HG03378 (cell line): ENCODE results near the gene WFIKKN1.

ENCODE experiments used
- ATAC-seq: cut with Tn5 transposase; IDR thresholded peaks from one replicate; pipeline ENCODE4 v1.9.1; 2021; ENCODE audit warnings: mild to moderate bottlenecking, moderate library complexity; ENCODE audit not compliant: unreplicated experiment

Gene WFIKKN1

DNA sequence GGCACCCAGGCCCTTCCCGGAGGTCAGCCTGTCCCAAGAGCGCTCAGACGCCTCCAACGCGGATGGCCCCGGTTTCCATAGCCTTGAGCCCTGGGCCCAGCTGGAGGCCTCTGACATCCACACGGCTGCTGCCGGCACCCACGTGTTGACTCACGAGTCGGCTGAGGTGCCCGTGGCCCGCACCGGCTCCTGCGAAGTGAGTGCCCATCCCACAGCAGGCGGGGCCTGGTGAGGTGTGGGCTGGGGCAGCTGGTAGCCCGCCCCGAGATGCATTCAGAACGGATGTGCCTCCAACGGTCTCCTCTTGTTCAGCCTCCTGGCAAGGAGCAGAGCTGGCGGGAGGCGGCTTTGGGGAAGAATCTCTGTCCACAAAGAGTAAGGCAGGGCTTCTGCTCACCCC, 21.1 kb downstream of the WFIKKN1 start:
- no peak for ATAC-seq

DNA sequence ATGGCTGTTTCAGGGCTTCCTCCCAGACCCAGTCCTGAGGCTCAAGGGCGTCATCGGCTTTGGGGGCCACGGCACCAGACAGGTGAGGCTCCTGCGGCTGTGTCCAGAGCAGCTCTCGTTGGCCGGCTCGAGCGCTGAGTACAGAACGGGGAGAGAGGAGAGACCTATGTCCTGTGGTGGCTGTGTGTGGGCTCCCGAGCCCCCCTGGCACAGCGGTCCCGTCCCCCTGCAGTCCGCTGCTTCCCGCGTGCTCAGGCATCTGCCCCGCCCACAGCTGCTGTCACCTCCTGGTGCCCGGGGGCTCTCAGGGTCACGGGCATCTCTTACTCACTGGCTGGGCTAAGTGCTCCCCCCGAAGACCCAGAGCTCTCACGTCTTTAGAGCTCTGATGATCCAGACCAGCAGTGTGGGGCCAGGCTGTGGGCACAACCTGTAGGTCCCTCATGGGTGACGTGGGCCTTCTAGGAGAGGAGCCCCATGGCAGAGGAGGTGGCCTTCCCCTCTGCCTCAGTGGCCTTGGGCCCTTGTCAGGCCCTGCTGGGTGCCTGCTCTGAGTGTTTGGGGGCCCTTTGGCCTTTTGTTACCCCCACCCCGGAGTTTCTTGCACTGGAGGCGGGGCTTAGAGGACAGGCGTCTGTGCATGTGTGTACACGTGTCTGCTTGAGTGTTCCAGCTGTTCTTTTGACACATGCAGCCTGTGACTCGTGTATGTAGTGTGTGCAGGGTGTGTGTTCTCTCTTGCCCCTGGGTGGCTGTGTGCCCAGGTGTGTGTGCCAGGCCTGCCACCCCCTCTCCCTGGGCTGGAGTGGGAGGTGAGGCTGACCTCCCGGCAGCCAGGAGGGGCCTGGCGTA, 21.9 kb downstream of the WFIKKN1 start:
- ATAC-seq: no peak

DNA sequence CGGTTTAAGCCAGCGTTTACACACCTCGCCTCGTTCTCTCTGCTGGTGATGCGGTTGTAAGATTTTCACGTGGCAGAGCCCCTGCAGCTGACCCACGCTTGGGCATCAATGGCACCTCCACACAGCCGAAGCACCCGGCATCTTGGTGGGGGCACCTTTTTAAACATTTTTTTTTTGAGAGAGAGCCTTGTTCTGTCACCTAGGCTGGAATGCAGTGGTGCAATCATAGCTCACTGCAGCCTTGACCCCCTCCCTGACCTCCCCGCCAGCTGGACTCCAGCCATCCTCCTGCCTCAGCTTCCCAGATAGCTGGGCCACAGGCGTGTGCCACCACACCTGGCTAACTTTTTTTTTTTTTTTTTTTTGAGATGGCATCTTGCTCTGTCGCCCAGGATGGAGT, 23.2 kb downstream of the WFIKKN1 start:
- ATAC-seq: no peak

DNA sequence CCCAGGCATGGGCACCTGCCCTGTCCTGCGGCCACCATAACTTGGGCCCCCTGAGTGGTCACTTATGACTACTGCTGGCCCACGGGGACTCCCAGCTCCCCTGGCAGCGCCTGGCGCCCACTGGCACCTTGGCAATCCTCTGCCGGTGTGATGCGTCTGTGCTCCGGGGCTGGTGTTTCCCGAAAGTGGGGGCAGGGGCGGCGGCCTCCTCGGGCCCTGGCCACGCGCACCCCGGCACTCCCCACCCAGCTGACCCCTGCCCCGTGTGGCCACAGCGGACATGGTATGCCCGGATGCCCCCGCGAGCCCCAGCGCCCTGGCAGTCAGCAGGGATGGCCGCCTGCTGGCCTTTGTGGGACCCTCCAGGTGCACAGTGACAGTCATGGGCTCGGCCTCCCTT, 26.7 kb downstream of the WFIKKN1 start:
- no peak for ATAC-seq

DNA sequence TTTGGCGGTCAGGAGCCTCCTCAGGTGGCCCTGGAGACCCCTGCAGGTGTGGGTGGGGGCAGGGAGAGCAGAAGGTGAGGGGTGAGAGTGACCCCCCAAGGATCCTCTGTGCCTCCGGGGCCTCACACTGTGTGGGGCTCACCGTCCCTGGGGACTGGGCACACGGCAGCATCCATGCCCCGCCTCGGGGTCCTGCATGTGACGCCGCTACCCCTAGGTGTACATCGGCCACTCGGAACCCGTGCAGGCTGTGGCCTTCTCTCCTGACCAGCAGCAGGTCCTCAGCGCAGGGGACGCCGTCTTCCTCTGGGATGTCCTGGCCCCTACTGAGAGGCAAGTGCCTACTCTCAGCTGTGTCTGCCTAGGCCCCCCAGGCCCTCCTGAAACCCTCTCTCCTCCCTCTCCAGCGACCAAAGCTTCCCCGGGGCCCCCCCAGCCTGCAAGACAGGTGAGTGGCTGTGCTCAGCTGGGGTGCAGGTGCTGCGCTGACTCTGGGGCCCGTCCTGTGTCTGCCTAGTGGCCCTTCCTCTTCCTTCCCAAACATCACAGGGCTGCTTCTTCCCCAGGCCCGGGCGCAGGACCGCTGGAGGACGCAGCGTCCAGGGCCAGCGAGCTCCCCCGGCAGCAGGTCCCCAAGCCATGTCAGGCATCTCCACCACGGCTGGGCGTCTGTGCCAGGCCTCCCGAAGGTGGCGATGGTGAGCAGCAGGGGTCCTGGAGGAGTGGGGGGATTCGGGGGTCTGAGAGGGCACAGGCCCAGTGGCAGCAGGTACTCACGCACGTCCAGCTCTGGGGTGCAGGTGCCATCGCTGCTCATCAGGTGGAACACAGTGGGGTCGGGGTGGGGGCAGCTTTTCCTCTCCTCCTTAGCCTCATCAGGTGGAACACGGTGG, 28.1 kb downstream of the WFIKKN1 start:
- no peak for ATAC-seq

DNA sequence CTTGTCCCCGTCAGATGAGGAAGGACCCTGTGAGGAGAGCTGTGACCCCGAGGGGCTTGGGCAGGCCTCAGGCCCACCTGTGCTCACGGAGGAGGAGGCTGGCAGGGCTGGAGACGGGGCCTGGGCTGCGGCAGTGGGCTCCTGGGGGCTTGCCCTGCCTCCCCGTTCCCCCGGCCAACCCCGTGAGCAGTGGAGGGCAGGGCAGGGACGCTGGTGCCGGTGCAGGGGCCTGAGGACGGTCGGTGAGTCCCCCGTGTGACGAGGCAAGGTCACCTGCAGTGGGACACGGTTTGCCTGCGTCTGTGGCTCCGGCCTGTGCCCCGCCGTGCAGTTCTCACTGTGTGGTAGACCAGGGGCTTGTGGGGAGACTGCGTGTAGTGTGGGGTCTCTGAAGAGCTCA, 28.8 kb downstream of the WFIKKN1 start:
- ATAC-seq: no peak

DNA sequence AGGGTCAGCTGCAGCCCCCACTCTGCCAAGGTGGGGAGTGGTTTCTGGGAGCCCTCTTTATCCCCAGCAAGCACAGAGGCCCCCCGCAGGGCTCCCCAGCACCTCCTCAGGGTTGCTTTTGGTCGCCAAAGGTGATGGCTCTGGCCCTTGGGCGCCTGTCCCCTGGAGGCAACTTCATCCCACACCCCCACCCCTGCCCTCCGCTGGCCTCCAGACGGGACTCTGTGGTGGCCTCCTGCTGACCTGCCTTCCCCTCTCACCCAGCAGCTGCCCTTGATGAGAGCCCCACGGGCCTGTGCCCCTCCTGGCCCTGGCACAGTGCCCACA, 29.3 kb downstream of the WFIKKN1 start:
- no peak for ATAC-seq

DNA sequence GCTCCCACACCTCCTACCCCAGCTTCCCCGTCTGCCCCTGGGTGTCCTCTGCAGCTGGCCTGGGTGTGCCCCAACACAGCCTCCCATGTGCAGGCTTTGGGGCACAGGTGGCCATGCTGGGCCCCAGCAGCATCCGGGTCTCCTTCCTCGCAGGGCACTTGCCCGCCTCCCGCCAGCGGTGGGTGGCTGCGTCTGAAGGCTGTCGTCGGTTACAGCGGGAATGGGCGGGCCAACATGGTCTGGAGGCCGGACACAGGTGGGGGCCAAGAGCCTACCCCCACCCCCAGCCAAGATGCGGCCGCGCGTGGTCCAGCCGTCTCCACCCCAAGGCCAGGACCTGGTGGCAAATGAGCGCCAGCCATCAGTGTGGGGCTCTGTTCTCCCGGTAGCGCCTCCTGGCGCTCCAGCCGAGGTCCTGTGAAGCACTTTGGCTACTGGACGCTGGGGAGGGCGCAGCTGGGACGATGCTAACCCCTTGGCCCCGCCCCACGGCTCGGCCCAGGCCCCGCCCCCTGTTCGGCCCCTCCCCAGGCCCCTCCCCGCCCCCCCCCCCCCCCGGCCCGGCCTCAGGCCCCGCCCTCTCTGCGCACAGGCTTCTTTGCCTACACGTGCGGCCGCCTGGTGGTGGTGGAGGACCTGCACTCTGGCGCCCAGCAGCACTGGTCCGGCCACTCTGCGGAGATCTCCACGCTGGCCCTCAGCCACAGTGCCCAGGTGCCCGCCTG, 29.8 kb downstream of the WFIKKN1 start:
- peak; percentile 37 for ATAC-seq

DNA sequence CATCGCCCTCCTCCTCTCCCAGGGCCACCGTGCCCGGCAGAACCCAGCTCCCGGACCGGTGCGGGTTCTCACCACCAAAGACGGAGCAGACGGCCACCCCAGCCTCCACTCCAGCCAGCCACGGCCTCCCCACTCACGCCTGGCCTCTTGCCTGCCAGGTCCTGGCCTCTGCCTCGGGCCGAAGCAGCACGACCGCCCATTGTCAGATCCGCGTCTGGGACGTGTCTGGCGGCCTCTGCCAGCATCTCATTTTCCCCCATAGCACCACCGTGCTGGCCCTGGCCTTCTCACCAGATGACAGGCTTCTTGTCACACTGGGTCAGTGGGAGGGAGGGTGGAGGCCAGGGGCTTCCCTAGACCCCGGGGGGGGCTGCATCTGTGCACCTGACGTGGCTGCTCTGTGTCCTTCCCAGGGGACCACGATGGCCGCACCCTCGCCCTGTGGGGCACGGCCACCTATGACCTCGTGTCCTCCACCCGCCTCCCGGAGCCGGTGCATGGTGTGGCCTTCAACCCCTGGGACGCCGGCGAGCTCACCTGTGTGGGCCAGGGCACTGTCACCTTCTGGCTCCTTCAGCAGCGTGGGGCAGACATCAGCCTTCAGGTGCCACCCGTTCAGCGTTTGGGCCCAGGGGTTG, 30.5 kb downstream of the WFIKKN1 start:
- ATAC-seq: no peak

DNA sequence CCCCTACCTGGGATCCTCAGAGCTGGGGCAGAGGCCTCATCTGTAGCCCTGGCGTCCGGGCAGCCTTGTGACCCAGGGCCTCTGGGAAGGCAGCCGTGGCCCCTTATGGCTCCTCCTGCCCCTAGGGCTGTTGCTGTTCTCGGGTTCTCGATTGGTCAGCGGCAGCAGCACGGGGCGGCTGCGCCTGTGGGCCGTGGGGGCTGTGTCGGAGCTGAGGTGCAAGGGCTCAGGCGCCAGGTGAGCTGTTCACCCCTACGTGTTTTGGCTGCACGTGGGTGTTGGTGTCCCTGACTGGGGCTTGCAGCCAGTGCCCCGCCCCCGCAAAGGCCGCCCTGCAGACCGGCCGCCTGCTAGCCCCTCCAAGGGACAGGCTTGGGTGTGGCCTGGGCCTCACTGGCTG, 31.3 kb downstream of the WFIKKN1 start:
- no peak for ATAC-seq

DNA sequence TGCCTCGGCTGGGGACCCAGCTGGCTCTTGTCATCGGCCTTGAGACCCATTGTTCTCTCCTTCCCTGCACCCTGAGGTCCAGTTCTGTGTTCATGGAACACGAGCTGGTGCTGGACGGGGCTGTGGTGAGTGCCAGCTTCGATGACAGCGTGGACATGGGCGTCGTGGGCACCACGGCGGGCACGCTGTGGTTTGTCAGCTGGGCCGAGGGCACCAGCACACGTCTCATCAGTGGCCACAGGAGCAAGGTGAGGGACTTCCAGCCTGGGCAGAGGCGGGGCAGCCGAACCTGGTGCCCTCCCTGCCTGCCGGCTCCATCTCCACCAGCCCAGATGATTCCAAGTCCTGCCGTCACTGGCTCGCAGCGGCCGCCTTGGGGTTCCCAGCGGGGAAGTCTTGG, 31.8 kb downstream of the WFIKKN1 start:
- no peak for ATAC-seq

DNA sequence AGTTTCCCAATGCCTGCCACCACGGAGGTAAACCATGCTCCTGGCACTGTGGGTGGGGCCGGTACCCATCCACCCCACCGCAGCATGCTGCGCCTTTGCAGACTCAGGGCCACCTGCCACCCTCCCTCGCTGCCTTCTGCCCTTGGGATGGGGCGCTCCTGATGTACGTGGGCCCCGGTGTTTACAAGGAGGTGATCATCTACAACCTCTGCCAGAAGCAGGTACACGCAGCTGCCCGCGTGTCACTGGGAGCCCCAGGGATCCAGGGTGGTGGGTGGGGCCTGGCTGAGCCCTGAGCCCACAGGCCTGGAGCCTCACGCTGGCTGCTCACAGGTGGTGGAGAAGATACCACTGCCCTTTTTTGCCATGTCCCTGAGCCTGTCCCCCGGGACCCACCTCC, 35.8 kb downstream of the WFIKKN1 start:
- ATAC-seq: no peak

DNA sequence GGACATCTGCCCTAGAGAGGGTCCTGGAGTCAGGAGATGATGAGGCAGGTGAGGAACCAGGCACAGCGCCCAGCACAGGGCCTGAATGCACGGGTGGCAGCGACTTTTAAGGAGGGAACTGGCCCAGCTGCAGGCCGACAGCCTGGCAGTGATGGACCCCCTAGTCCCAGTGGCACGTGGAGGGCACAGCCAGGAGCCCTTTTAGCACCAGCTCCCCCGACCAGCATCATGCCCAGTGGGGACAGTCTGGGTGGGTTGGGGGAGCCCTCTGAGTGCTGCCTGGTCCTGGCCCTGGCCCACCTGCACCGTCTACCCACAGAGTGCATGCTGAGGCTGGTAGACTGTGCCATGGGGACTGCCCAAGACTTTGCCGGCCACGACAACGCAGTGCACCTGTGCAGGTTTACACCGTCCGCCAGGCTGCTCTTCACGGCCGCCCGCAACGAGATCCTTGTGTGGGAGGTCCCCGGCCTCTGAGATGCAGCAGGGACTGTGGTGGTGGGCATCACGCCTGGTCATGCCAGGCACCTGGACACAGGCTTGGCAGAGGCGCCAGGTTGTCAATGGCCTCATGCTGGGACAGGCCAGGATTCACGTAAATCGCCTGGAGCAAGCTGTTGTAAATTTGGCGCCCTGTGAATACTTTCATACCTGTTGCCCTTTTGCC, 36.5 kb downstream of the WFIKKN1 start:
- no peak for ATAC-seq

DNA sequence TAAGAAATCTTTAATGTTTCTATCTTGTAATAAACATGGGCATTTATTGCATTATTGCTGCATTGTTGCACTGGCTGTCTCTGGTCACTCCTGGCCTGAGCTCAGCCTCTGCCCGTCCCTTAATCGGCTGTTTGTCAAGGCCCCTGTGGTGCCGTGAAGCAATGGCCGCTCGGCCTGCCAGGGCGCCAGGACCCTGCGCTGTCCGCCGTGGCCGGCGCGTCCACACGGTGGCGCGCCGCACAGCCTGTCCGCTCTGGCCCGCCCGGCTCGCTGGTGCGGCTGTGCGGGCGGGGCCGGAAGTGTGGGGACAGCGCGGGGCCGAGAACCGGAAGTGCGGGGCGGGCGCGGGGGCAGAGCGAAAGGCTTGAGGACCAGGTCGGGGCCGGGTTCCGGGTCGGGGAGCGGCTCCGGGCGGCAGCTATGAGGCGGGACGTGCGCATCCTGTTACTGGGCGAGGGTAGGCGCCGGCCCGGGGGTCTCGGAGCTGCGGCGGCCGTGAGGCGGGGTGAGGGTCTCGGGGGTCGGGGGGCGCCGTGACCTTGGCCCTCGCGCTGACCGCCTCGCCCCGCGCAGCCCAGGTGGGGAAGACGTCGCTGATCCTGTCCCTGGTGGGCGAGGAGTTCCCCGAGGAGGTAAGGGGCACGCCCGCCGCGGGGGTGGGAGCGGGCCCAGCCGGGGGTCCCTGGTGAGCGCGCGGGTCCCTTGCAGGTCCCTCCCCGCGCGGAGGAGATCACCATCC, 37.2 kb downstream of the WFIKKN1 start, which contains the start of gene RHOT2:
Gene RHOT2, plus strand, starts transcription at position 353 of the 739 bp plus-strand sequence. Its CDS starts 68 bp downstream, at position 421.
- ATAC-seq: no peak

DNA sequence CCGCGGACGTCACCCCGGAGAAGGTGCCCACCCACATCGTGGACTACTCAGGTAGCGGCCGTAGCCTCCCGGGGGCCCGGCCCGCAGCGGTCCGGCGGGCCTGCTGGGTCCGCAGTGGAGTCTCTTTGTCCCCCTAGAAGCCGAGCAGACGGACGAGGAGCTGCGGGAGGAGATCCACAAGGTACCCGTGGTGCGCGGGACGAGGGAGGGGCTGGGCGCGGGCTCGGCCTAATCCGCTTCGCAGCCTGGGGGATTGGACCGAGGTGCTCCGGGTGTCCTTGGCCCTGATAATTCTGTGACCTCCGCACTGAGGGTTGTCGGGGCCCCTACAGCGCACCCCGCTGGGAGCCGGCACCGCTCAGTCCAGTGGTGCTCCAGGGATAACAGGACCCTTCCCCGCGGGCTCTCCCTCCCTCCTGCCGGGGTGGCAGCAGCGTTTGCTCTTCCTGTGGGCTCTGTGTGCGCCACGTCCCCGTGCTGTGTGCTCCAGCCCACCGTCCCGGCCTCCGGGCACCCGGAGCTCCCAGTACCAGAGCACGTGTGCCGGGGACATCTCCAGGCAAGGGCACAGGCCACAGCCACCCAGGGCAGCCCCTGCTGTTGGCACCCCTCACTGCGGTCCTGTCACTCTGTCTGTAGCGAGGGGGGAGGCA, 37.9 kb downstream of the WFIKKN1 start:
- no peak for ATAC-seq

DNA sequence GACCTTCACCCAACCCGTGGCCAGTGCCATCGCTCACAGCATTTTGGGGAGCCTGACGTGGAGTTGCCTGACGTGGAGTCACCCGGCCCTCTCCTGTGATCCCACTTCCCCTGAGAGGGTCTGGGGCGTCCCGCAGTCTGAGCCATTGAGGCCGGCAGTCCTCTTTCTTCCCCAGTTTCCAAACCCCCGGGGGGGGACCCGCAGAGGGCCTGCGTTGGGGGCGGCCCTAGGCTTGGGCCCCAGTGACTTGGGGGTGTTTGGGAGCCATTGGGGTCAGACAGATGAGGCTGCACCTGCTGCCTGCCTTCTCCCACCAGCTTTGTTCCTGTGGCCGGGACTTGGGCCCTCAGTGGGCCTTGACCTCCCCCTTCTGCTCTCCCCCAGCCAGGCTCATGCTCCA, 38.9 kb downstream of the WFIKKN1 start:
- no peak for ATAC-seq

DNA sequence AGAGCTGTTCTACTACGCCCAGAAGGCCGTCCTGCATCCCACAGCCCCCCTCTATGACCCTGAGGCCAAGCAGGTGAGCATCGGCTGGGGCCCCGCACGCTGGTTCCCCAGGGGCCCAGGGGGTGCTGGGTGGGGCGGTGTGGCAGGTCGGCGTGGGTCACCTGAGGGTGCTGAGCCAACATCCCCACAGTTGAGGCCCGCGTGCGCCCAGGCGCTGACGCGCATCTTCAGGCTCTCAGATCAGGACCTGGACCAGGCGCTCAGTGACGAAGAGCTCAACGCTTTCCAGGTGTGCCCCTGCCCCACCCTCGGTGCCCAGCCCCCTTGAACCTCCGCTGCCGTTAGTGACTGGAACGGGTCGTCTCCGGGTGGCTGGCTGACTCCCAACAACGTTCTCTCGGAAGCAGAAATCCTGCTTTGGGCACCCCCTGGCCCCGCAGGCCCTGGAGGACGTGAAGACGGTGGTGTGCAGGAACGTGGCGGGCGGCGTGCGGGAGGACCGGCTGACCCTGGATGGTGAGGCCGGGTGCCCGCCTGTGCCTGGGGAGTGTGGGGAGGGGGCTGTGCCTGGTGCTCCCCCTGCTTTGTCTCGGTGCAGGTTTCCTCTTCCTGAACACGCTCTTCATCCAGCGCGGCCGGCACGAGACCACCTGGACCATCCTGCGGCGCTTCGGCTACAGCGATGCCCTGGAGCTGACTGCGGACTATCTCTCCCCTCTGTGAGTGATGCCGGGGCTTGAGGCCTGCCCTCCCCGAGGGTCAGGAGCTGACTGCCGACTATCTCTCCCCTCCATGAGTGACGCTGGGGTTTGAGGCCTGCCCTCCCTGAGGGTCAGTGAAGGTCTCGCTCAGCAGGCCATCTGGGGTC, 39.9 kb downstream of the WFIKKN1 start:
- no peak for ATAC-seq
